ENCODE data around the gene PAPSS2.
"Not testable (repeated sequence)": the region's sequence is repeated elsewhere in the genome, so short reads cannot be mapped to it uniquely, and the experiment has no call there.

Gene PAPSS2

GRCh38 chr10:87659571-87660483 is at the start of gene PAPSS2:
Gene PAPSS2 (plus strand): TSS chr10:87659878. CDS start chr10:87659982, 104 bp downstream.
- no peak for DNase-seq

DNA sequence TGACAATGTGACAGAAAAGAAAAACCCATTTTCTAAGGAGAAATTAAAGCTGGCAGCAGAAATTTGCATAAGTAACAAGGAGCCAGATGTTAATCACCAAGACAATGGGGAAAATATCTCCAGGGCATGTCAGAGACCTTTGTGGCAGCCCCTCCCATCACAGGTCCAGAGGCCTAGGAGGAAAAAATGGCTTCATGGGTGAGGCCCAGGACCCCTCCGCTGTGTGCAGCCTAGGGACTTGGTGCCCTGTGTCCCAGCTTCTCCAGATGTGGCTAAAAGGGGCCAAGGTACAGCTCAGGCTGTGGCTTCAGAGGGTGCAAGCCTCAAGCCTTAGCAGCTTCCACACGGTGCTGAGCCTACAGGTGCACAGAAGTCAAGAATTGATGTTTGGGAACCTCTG is 48.3 kb upstream of the PAPSS2 start:
- not testable (repeated sequence) for DNase-seq

DNA sequence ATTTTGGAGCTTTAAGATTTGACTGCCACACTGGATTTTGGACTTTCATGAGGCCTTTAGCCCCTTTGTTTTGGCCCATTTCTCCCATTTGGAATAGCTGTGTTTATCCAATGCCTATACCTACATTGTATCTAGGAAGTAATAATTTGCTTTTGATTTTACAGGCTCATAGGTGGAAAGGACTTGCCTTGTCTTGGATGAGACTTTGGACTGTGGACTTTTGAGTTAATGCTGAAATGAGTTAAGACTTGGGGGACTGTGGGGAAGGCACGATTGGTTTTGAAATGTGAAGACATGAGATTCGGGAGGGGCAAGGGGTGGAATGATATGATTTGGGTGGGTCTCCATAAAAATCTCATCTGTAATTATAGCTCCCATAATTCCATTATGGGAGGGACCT is 47.6 kb upstream of the PAPSS2 start:
- DNase-seq: no peak

- no peak for DNase-seq
Measured at GRCh38 chr10:87613751-87614150, 45.9 kb upstream of the PAPSS2 start.

- DNase-seq: no peak
Measured at GRCh38 chr10:87615856-87616255, 43.8 kb upstream of the PAPSS2 start.

DNA sequence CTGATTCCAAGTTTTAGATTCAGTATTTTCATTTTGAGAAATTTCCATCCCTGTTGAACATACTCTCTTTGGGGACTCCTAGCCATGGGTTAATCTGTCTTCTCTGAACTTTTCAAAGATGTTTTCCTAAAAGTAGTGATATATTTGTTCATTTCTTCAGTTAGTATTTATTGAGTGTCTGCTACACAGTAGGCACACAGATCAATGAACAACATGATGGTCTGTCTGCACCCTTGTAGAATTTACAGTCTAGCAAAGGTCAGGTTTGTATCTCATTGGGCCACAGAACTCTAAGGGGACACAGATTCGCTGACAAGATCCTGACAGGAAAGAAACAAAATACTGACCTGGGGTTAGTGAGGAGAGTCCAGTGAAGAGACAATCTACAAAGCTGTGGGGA is 42.2 kb upstream of the PAPSS2 start:
- DNase-seq: no peak

DNA sequence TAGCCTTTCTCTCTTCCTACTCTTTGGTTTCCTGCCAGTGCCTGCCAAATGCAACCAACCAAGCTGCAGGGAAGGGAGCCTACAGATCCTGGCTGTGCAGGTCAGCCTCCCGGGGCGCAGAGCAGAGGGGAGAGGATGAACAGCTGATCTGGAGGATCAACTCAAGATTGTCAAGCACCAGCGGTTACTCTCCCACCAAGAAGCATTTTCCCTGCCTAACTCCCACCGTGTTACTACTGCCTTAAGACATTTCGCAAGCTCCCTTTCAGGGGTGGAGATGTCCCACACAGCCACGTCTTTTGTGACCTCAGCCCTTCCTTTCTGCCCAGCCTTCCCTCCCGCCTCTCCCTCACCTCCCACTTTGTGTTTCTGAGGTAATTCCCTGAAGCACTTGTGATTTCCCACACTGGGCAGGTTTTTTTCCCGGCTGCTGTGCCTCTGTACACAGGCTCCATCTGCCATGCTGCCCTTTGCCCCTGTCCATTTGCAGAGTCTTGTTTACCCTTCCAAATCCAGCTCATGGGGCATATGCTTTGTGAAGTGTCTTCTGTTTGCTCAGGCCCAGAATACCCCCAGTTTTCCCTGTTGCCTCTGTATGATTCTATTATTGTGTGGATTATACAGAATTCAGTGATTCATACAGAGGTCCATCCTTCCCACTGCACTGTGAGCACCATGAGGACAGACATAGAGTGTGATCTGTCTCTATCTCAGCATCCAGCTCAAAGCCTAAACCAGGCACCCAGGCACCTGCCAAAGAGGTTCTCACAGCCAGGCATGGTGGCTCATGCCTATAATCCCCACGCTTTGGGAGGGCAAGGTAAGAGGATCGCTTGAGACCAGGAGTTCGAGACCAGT is 40.9 kb upstream of the PAPSS2 start:
- no peak for DNase-seq

GRCh38 chr10:87619705-87620104 is 40.0 kb upstream of the PAPSS2 start:
- no peak for DNase-seq

DNA sequence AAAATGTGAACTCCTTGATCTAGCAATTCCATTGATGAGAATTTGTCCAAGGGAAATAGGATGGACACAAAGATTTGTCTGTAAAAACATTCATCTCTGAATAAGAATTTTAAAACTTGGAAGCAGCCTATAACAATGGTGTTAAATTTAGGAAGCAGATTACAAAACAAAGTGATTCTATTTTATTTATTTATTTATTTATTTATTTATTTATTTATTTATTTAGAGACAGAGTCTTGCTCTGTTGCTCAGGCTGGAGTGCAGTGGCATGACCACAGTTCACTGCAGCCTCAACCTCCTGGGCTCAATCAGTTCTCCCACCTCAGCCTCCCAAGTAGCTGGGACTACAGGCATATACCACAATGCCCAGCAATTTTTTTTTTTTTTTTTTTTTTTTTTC is 38.2 kb upstream of the PAPSS2 start:
- DNase-seq: not testable (repeated sequence)

- no peak for DNase-seq
Measured at GRCh38 chr10:87622314-87623004, 37.2 kb upstream of the PAPSS2 start.

GRCh38 chr10:87623191-87623590 is 36.5 kb upstream of the PAPSS2 start:
- DNase-seq: no peak

- no peak for DNase-seq
Measured at GRCh38 chr10:87625661-87626060, 34.0 kb upstream of the PAPSS2 start.

- no peak for DNase-seq
Measured at GRCh38 chr10:87626422-87626892, 33.2 kb upstream of the PAPSS2 start.

- DNase-seq: no peak
Measured at GRCh38 chr10:87630171-87630570, 29.5 kb upstream of the PAPSS2 start.

GRCh38 chr10:87632454-87632853 is 27.2 kb upstream of the PAPSS2 start:
- no peak for DNase-seq

DNA sequence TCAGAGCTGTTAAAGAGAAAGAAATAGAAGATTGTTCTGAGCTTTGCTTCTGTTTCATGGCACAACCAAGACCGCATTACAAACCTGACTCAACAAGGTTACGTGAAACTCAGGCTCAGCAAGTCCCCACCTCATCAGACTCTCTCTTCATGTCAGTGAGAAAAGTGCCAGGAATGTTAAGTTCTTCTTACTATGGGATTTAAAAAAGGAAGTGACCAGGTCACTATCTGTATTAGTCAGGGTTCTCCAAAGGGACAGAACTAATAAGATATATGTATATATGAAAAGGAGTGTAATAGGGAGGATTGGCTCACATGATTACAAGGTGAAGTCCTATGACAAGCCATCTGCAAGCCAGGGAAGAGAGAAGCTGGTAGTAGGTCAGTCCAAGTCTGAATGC is 25.4 kb upstream of the PAPSS2 start:
- DNase-seq: no peak

DNA sequence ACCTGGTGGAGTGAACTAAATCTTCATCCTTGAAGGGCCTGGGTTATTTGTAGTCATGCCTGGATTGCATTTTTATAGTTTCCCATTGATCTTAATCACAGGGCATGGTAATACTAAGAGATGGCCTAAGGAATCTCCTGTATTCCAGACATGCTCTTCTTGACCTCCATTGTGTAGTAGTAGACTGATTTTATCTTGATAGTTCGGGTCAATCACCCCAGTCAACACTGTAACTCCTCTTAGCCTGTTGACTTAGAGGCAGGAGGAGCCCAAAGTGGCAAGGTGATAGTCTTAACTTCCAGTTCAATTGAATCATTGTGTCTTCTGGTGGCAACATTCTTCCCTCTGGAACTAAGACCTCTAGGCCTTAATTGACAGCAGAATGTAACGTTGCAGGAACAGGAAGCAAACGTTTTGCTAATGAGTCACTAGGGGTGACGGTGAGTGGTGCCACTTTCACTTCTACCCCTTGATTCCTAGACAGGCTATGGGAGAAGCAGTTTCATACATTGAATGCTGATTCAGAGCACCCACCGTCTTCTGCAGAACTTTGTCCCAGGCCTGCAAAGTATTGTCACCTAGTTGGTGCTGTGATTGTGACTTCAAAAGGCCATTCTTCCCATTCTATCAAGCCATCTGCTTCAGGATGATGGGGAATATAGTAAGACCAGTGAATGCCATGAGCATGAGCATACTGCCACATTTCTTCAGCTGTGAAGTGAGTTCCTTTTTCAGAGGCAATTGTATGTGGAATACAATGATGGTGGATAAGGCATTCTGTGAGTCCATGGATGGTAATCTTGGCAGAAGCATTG is 24.0 kb upstream of the PAPSS2 start:
- DNase-seq: no peak

- no peak for DNase-seq
Measured at GRCh38 chr10:87636313-87636915, 23.3 kb upstream of the PAPSS2 start.

GRCh38 chr10:87639493-87639892 is 20.2 kb upstream of the PAPSS2 start:
- DNase-seq: no peak

GRCh38 chr10:87640043-87640442 is 19.6 kb upstream of the PAPSS2 start:
- DNase-seq: no peak

DNA sequence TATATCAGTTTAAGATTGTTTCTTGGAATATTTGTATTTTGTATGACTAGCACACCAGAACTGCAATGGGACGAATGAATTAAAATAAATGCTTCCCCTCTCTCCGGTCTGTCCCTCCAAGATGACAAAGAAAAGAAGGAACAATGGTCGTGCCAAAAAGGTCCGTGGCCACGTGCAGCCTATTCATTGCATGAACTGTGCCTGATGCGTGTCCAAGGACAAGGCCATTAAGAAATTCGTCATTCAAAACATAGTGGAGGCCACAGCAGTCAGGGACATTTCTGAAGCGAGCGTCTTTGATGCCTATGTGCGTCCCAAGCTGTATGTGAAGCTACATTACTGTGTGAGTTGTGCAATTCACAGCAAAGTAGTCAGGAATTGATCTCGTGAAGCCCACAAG is 17.2 kb upstream of the PAPSS2 start:
- DNase-seq: no peak

DNA sequence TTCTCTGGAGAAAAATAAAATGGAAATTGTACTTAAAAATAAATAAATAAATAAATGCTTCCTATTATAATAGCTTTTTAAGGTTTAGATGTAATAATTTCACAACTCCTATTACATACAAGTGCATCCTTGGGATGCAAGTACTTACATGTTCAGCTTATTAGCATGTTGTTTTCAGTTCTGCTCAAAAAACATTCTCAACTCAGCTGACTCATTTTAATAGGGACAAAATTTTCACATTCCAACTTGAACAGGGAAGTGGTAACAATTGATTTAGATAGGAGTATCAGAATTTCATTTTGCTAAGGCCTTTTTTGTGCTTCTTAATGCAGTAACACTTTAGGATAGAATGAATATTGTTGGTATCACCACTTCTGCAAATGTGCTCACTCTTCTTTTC is 16.7 kb upstream of the PAPSS2 start:
- no peak for DNase-seq

All from NCI-H2171 (cell line).